ENCODE measurements around the gene FAU.

GRCh38 chr11:65096926-65097325 lies 25.0 kb downstream of the FAU start:
- TF ChIP-seq CTCF (IDR thresholded peaks at IDR 0.05 in 2 of 3, conservative IDR thresholded peaks at IDR 0.05 in 1 of 3; ENCODE audit: insufficient read depth in 2 of 3, low read depth in 1 of 3, low read length in 3 of 3) (no peak), HEY1 (CRISPR knock-in tag; IDR thresholded peaks at IDR 0.05; ENCODE audit: borderline replicate concordance) (no peak), SP2 (IDR thresholded peaks at IDR 0.05; ENCODE audit: extremely low read depth, low read depth, low read length, poor library complexity, severe bottlenecking) (no peak), KLF16 (IDR thresholded peaks at IDR 0.05) (no peak)
